HEK293 (cell line): ENCODE results near the gene LSM10.

Experiments used
- CTCF ChIA-PET: fragments of 350-600 bp; formaldehyde crosslinking; extraction: SDS; loops from one replicate; lab custom pipeline; 2021; ENCODE audit warnings: antibody characterized with exemption; lab: Yijun Ruan, JAX
- POLR2A ChIA-PET: fragments of 300-600 bp; formaldehyde crosslinking; extraction: SDS; loops from one replicate; lab custom pipeline; 2020; ENCODE audit warnings: antibody characterized with exemption, inconsistent platforms; lab: Yijun Ruan, JAX
- H3K27ac ChIP-seq: fragments of 200-500 bp; sonication (Bioruptor generic); 2 replicates; pipeline ENCODE4 v1.5.1; 2014; ENCODE audit warnings: low read depth, low read length, control low read depth, inconsistent platforms; ENCODE audit errors: extremely low read depth
- H3K36me3 ChIP-seq, 2 experiments: fragments of 200-500 bp in 1 of 2; sonication (Bioruptor generic) in 1 of 2; 1 replicate in 1 of 2; 2 replicates in 1 of 2; pipeline ENCODE4 v1.5.1; 2014 to 2017; ENCODE audit warnings: inconsistent platforms in 2 of 2, low read length in 2 of 2; ENCODE audit not compliant: control insufficient read depth in 2 of 2, insufficient read depth in 1 of 2
- H3K4me1 ChIP-seq: fragments of 200-500 bp; sonication (Bioruptor generic); 2 replicates; pipeline ENCODE4 v1.5.1; 2014; ENCODE audit warnings: mild to moderate bottlenecking, low read length, inconsistent platforms; ENCODE audit not compliant: control insufficient read depth, insufficient read depth
- H3K4me3 ChIP-seq: 2 replicates; pipeline ENCODE4 v1.5.1; 2011; ENCODE audit warnings: low read depth, mild to moderate bottlenecking, control low read depth, low read length, moderate library complexity
- H3K9me3 ChIP-seq: fragments of 200-500 bp; sonication (Bioruptor generic); 2 replicates; pipeline ENCODE4 v1.5.1; 2014; ENCODE audit warnings: low read depth, low read length, inconsistent platforms; ENCODE audit not compliant: control insufficient read depth, insufficient read depth
- BCL6B ChIP-seq: fragments of 450-650 bp; formaldehyde crosslinking; IDR thresholded peaks from 2 replicates; pipeline ENCODE4 v1.5.1; 2017; ENCODE audit warnings: missing biosample characterization, missing genetic modification characterization
- GLI4 ChIP-seq: fragments of 450-650 bp; formaldehyde crosslinking; IDR thresholded peaks from 2 replicates; pipeline ENCODE4 v1.5.1; 2016; ENCODE audit warnings: missing biosample characterization, missing genetic modification characterization
- GLIS1 ChIP-seq: fragments of 450-650 bp; formaldehyde crosslinking; IDR thresholded peaks from 2 replicates; pipeline ENCODE4 v1.5.1; 2016; ENCODE audit warnings: missing biosample characterization, missing genetic modification characterization
- HOXC10 ChIP-seq: sonication (generic); formaldehyde crosslinking; IDR thresholded peaks from 2 replicates; pipeline ENCODE4 v1.8.1; 2023; ENCODE audit warnings: mild to moderate bottlenecking, missing genetic modification reagents
- HOXD13 ChIP-seq: sonication (generic); formaldehyde crosslinking; IDR thresholded peaks from 2 replicates; pipeline ENCODE4 v1.8.0; 2022; ENCODE audit warnings: missing genetic modification reagents, borderline replicate concordance
- SP7 ChIP-seq: fragments of 450-650 bp; formaldehyde crosslinking; IDR thresholded peaks from 2 replicates; pipeline ENCODE4 v1.5.1; 2016; ENCODE audit warnings: missing biosample characterization, missing genetic modification characterization
- ZNF10 ChIP-seq: fragments of 450-650 bp; formaldehyde crosslinking; IDR thresholded peaks from 2 replicates; pipeline ENCODE4 v1.5.1; 2017; ENCODE audit warnings: missing biosample characterization, missing genetic modification characterization
- ZNF114 ChIP-seq: fragments of 450-650 bp; formaldehyde crosslinking; IDR thresholded peaks from 2 replicates; pipeline ENCODE4 v1.5.0; 2017; ENCODE audit warnings: missing biosample characterization, missing genetic modification characterization
- ZNF157 ChIP-seq: fragments of 450-650 bp; formaldehyde crosslinking; IDR thresholded peaks from 2 replicates; pipeline ENCODE4 v1.5.1; 2016; ENCODE audit warnings: missing biosample characterization, missing genetic modification characterization
- ZNF19 ChIP-seq: fragments of 450-650 bp; formaldehyde crosslinking; IDR thresholded peaks from 2 replicates; pipeline ENCODE4; 2016; ENCODE audit warnings: missing biosample characterization, missing genetic modification characterization, low read depth
- ZNF248 ChIP-seq: fragments of 450-650 bp; formaldehyde crosslinking; IDR thresholded peaks from 2 replicates; pipeline ENCODE4 v1.5.1; 2017; ENCODE audit warnings: missing biosample characterization, missing genetic modification characterization
- ZNF449 ChIP-seq: fragments of 450-650 bp; formaldehyde crosslinking; IDR thresholded peaks from 2 replicates; pipeline ENCODE4 v1.5.1; 2017; ENCODE audit warnings: missing biosample characterization, mild to moderate bottlenecking, missing genetic modification characterization, moderate library complexity
- ZNF558 ChIP-seq: fragments of 450-650 bp; formaldehyde crosslinking; IDR thresholded peaks from 2 replicates; pipeline ENCODE4 v1.5.1; 2016; ENCODE audit warnings: missing biosample characterization, missing genetic modification characterization
- ZNF623 ChIP-seq: fragments of 450-650 bp; formaldehyde crosslinking; IDR thresholded peaks from 2 replicates; pipeline ENCODE4 v1.5.1; 2016; ENCODE audit warnings: missing biosample characterization, missing genetic modification characterization
- ZNF654 ChIP-seq: fragments of 450-650 bp; formaldehyde crosslinking; IDR thresholded peaks from 2 replicates; pipeline ENCODE4 v1.5.1; 2016; ENCODE audit warnings: low read depth, missing biosample characterization, missing genetic modification characterization
- ZNF677 ChIP-seq: fragments of 450-650 bp; IDR thresholded peaks from 2 replicates; pipeline ENCODE4 v1.5.0; 2018; ENCODE audit warnings: missing biosample characterization, mild to moderate bottlenecking, missing genetic modification characterization, moderate library complexity
- ZNF704 ChIP-seq: fragments of 450-650 bp; formaldehyde crosslinking; IDR thresholded peaks from 2 replicates; pipeline ENCODE4 v1.5.1; 2016; ENCODE audit warnings: missing biosample characterization, missing genetic modification characterization
- ZNF707 ChIP-seq: fragments of 450-650 bp; formaldehyde crosslinking; IDR thresholded peaks from 2 replicates; pipeline ENCODE4 v1.5.1; 2016; ENCODE audit warnings: missing biosample characterization, missing genetic modification characterization
- ZNF747 ChIP-seq: fragments of 450-650 bp; formaldehyde crosslinking; IDR thresholded peaks from 2 replicates; pipeline ENCODE4 v1.5.1; 2016; ENCODE audit warnings: missing biosample characterization, missing genetic modification characterization
- ZNF777 ChIP-seq: fragments of 450-650 bp; formaldehyde crosslinking; IDR thresholded peaks from 2 replicates; pipeline ENCODE4 v1.5.1; 2017; ENCODE audit warnings: missing biosample characterization, missing genetic modification characterization, borderline replicate concordance
- ZSCAN4 ChIP-seq: fragments of 450-650 bp; formaldehyde crosslinking; IDR thresholded peaks from 2 replicates; pipeline ENCODE4 v1.5.1; 2017; ENCODE audit warnings: missing biosample characterization, missing genetic modification characterization

The LSM10 gene

GRCh38 chr1:36367066-36367465 lies 30.6 kb downstream of the LSM10 start (continued):
- TF ChIP-seq ZNF248 (tag by site-specific recombination) (no peak), GLIS1 (tag by site-specific recombination) (no peak), ZNF777 (tag by site-specific recombination) (no peak), ZNF558 (tag by site-specific recombination) (no peak)
- TF ChIP-seq, all 188 proteins: peak for 0

GRCh38 chr1:36366091-36366661 lies 31.5 kb downstream of the LSM10 start:
- Histone ChIP-seq H3K36me3 (peaks cover 0 to 34% of the 10 kb centered on the region in 2 experiments; a peak in 2 of 3 replicates), H3K9me3 (no peaks in the 10 kb centered on the region), H3K4me3 (no peak overlapping the region), H3K27ac (no peak overlapping the region), H3K4me1 (0 out of 2 replicates have a peak, but pooled peaks cover 2% of the 10 kb centered on the region)
- CTCF ChIA-PET, result interaction anchor here (0.8 to 3.8 kb wide), 3 partner anchors 23 to 278 kb away, joined by 3 to 23 read pairs (median 5); partner anchors contain the start of gene TRAPPC3
- TF ChIP-seq ZNF114 (tag by site-specific recombination) (no peak), ZNF747 (tag by site-specific recombination) (no peak), BCL6B (tag by site-specific recombination) (no peak), ZNF654 (tag by site-specific recombination) (no peak), ZNF449 (tag by site-specific recombination) (no peak), ZNF19 (no peak), ZNF623 (tag by site-specific recombination) (no peak), ZNF707 (no peak)
- POLR2A ChIA-PET, result interaction anchor here (0.7 to 1.2 kb wide), 2 partner anchors 20 to 47 kb away, joined by 3 to 4 read pairs; no protein-coding TSS in a partner anchor

- no peak for TF ChIP-seq ZNF157 (tag by site-specific recombination)
- TF ChIP-seq HOXC10 (CRISPR knock-in tag), result no peak
- TF ChIP-seq SP7 (tag by site-specific recombination), result no peak
- no peak for TF ChIP-seq ZSCAN4 (tag by site-specific recombination)
- TF ChIP-seq GLI4, result no peak
- TF ChIP-seq HOXD13 (CRISPR knock-in tag), result no peak
- TF ChIP-seq ZNF677 (tag by site-specific recombination), result no peak
- TF ChIP-seq ZNF10, result no peak
- no peak for TF ChIP-seq ZNF704 (tag by site-specific recombination)
- H3K36me3 ChIP-seq, result peaks cover 0 to 40% of the 10 kb centered on the region in 2 experiments; a peak in 2 of 3 replicates
- CTCF ChIA-PET, result no interaction called here
- no peak overlapping the region for H3K27ac ChIP-seq
- H3K4me3 ChIP-seq, result no peak overlapping the region
- H3K9me3 ChIP-seq, result no peaks in the 10 kb centered on the region
- POLR2A ChIA-PET, result interaction anchor here (0.7 kb wide), 1 partner anchor 20 kb away, joined by 4 read pairs; no protein-coding TSS in a partner anchor
- 0 out of 2 replicates have a peak, but pooled peaks cover 2% of the 10 kb centered on the region for H3K4me1 ChIP-seq
Measured at GRCh38 chr1:36365381-36365780, 32.3 kb downstream of the LSM10 start.
